Thyroid gland (tissue), 4 donors: ENCODE measurements around the gene FYB1. TPM values are rescaled to one million over a fixed set of nuclear protein-coding genes. Genes with fewer than 3 reads are reported as not detected.

ENCODE experiments used
- DNase-seq, 2 donors: peaks; one replicate each; pipeline ENCODE4 v3.0.0-alpha.2; 2019
- H3K27ac ChIP-seq, 3 donors: fragments of 200-600 bp; sonication (generic); 1 replicate in 2 of 3; 2 replicates in 1 of 3; pipeline ENCODE4 v1.5.1; 2016 to 2019; ENCODE audit warnings: mild to moderate bottlenecking in 1 of 3, moderate library complexity in 1 of 3
- H3K27me3 ChIP-seq: fragments of 200-600 bp; sonication (generic); one replicate; pipeline ENCODE4 v1.5.1; 2019
- H3K36me3 ChIP-seq, 2 donors: fragments of 200-600 bp; sonication (generic); one replicate each; pipeline ENCODE4 v1.5.1; 2016 to 2019
- H3K4me1 ChIP-seq, 2 donors: fragments of 200-600 bp; sonication (generic); one replicate each; pipeline ENCODE4 v1.5.1; 2017 to 2019
- H3K4me3 ChIP-seq, 3 donors: fragments of 200-600 bp; sonication (generic); replicated peaks in 1 of 3; 1 replicate in 2 of 3; 2 replicates in 1 of 3; pipeline ENCODE4 v1.5.1; 2016; ENCODE audit warnings: mild to moderate bottlenecking in 1 of 3
- H3K9me3 ChIP-seq: fragments of 200-600 bp; sonication (generic); one replicate; pipeline ENCODE4 v1.5.1; 2017
- POLR2A ChIP-seq, 2 donors: fragments of 450-650 bp; IDR thresholded peaks; one replicate each; pipeline ENCODE4 v1.6.1; 2017; ENCODE audit warnings: antibody characterized with exemption in 2 of 2, mild to moderate bottlenecking in 2 of 2, moderate library complexity in 1 of 2
- WGBS, 2 donors: methylation state at CpG; one replicate each; pipeline ENCODE4 v1.1.5; 2017; 5-methylcytosine and 5-hydroxymethylcytosine counted together
- intact Hi-C: fragments of 100-400 bp; cut with DNase I; formaldehyde crosslinking; loops from one replicate; pipeline ENCODE4 v1.15.1; 2023
- total RNA-seq, 4 donors: library from RNA; depleted of rRNA; stranded (reverse); fragments of >200 nt; gene quantifications; one replicate each; pipeline ENCODE4 v1.2.3, GENCODE V29; 2016
- TF ChIP-seq, protein P1 (sequence below), 6 experiments: fragments of 200-600 bp in 3 of 6; fragments of 450-650 bp in 3 of 6; sonication (generic) in 3 of 6; IDR thresholded peaks; one replicate each; pipeline ENCODE4 v1.5.1; 2016 to 2019; ENCODE audit warnings: antibody characterized with exemption in 6 of 6, mild to moderate bottlenecking in 2 of 6, inconsistent platforms in 1 of 6, moderate library complexity in 1 of 6

The FYB1 gene
- total RNA-seq, 4 donors from 2014 or later, result 2.4 to 15.6 (median 3.7) TPM

DNA sequence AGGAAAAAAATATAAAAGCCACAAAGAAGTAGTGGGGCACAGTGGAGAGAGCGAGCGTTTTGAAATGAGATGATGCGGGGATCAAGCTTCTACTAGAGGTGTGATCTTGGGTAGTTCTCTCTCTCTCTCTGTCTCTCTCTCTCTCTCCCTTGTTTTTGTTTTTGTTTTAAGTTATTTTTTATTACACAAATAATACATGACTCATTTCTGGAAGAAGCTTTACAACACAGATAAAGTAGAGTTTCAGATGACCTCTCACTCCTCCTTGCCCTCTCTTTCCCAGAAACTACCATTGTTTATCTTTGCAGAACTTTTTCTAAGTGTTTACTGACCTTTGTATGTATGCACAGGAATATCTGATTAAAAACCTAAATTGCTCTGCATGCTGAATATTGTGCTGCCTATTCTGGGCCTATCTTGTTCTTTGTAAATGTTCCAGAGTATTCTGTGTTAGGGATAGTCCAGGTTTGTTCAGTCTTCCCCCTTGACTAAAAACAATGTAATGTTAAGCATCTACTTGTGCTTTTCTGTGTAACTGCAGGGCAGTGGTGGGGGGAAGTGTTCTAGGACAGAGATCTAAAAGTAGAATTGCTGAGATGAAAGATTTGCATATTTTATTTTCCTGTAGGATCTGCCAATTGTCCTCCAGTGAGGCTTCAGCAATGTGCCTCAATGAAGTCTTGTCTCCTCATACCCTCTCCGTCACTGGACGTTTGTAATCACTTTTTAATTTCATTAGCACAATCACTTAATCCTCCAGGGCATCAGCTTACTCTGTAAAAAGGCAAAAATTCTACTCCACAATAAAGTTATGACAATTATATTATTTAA, 52.0 kb downstream of the FYB1 start:
- Histone ChIP-seq H3K9me3 (no peaks in the 10 kb centered on the region), H3K4me3 (no peak overlapping the region), H3K4me1 (peaks cover 0 to 5% of the 10 kb centered on the region in 2 donors), H3K27ac (no peak overlapping the region), H3K36me3 (no peaks in the 10 kb centered on the region), H3K27me3 (no peaks in the 10 kb centered on the region)
- 78 to 80% methylated on average over 5 of the region's 5 CpGs for WGBS, 2 donors
- no peak for DNase-seq
- no peak for TF ChIP-seq POLR2A (IDR thresholded peaks at IDR 0.05)
- TF ChIP-seq, protein P1, sequence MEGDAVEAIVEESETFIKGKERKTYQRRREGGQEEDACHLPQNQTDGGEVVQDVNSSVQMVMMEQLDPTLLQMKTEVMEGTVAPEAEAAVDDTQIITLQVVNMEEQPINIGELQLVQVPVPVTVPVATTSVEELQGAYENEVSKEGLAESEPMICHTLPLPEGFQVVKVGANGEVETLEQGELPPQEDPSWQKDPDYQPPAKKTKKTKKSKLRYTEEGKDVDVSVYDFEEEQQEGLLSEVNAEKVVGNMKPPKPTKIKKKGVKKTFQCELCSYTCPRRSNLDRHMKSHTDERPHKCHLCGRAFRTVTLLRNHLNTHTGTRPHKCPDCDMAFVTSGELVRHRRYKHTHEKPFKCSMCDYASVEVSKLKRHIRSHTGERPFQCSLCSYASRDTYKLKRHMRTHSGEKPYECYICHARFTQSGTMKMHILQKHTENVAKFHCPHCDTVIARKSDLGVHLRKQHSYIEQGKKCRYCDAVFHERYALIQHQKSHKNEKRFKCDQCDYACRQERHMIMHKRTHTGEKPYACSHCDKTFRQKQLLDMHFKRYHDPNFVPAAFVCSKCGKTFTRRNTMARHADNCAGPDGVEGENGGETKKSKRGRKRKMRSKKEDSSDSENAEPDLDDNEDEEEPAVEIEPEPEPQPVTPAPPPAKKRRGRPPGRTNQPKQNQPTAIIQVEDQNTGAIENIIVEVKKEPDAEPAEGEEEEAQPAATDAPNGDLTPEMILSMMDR (IDR thresholded peaks at IDR 0.05), result no peak
- intact Hi-C loops, result no loop called here

DNA sequence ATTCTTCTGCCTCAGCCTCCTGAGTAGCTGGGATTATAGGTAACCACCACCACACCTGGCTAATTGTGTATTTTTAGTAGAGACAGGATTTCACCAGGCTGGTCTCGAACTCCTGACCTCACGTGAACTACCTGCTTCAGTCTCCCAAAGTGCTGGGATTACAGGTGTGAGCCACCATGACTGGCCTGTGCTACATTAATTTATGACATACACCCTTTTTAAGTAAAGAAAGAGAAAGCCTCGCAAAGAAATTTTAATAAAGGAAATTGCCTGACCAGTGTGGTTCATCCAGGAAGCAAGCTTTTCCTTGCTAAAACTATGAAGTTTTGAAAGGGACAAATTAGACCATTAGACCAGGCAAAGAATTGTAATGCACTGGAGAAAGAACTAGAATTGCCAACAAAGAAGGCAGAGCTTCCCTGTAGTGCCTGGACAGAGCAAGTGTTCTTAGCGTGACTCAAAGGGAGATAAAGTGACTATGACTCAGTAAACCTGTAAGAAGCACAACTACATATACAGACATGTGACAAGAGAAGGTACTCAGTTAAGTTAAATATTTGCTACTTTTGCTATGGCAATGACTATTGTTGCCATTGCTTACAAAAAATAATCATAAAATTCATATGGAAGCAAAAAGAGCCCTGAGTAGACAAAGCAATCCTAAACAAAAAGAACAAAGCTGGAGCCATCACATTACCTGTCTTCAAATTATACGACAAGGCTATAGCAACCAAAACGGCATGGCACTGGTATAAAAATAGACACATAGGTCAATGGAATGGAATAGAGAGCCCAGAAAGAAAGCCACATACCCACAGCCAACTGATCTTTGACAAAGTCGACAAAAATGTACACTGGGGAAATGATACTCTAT, 54.6 kb downstream of the FYB1 start:
- intact Hi-C loops, result no loop called here
- no peak for DNase-seq
- no peaks in the 10 kb centered on the region for H3K9me3 ChIP-seq
- no peaks in the 10 kb centered on the region for H3K36me3 ChIP-seq
- no peak for TF ChIP-seq POLR2A (IDR thresholded peaks at IDR 0.05)
- TF ChIP-seq, protein P1 (IDR thresholded peaks at IDR 0.05), result no peak
- WGBS, 2 donors, result 81 to 93% methylated on average over 7 of the region's 7 CpGs
- H3K27ac ChIP-seq, result no peak overlapping the region
- H3K4me1 ChIP-seq, result peaks cover 0 to 5% of the 10 kb centered on the region in 2 donors
- H3K4me3 ChIP-seq, result no peak overlapping the region
- no peaks in the 10 kb centered on the region for H3K27me3 ChIP-seq

DNA sequence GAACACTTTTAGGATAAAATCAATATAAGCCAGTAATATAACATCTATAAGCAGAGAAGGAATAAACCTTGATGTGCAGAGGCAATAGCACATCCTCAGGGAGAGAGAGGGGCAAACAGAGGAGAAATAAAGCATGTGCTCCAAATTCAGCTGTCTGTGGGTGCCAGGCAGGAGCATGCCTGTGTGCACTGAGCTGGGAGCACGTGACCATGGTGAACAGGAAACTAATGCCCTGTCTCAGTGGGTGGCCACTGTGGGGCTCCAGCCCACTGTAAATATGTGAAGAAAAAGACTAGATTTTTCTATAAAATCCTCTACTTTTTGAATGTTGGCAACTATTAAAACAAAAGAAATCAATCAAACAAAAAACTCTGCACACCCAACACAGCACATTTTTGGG, 55.3 kb downstream of the FYB1 start:
- Histone ChIP-seq H3K27ac (no peak overlapping the region), H3K36me3 (no peaks in the 10 kb centered on the region), H3K4me3 (no peak overlapping the region), H3K9me3 (no peaks in the 10 kb centered on the region), H3K27me3 (no peaks in the 10 kb centered on the region), H3K4me1 (peaks cover 0 to 5% of the 10 kb centered on the region in 2 donors)
- intact Hi-C loops, result no loop called here
- peak; percentile 39 to 53 for DNase-seq
- 21 to 29% methylated on average over 1 of the region's 1 CpG for WGBS, 2 donors
- TF ChIP-seq, protein P1 (IDR thresholded peaks at IDR 0.05), result no peak
- TF ChIP-seq POLR2A (IDR thresholded peaks at IDR 0.05), result no peak

DNA sequence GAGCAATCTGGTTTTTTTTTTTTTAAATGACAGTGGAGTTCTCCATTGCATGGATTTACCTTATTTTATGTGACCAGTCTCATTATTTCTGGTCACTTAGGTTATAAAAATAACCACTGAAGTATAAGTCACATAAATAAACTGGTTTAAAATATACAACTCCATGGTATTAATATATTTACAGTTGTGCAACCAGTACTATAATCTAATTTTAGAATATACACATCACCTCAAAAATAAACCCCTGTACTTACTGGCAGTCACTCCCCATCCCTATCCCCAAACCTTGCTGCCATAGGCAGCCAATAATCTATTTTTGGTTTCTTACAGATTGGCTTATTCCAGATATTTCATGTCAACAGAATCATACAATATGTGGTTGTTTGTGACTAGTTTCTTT, 57.8 kb downstream of the FYB1 start:
- DNase-seq, result no peak

More for the DNA sequence above, 57.8 kb downstream of the FYB1 start:
- intact Hi-C loops, result no loop called here
- Histone ChIP-seq H3K36me3 (no peaks in the 10 kb centered on the region), H3K27ac (no peak overlapping the region), H3K27me3 (no peaks in the 10 kb centered on the region), H3K9me3 (no peaks in the 10 kb centered on the region), H3K4me1 (peaks cover 0 to 5% of the 10 kb centered on the region in 2 donors), H3K4me3 (no peak overlapping the region)
- TF ChIP-seq, protein P1 (IDR thresholded peaks at IDR 0.05), result no peak
- no peak for TF ChIP-seq POLR2A (IDR thresholded peaks at IDR 0.05)
